ENCODE results near the gene ANO7. TPM values are rescaled to one million over a fixed set of nuclear protein-coding genes. Genes with fewer than 3 reads are reported as not detected.

Gene ANO7
- polyA plus RNA-seq, 1 of the 3 experiments (the other 2 are of a cell fraction), result 0.81 TPM

GRCh38 chr2:241173557-241173956 lies 14.9 kb upstream of the ANO7 start (continued):
- TF ChIP-seq, protein P1, sequence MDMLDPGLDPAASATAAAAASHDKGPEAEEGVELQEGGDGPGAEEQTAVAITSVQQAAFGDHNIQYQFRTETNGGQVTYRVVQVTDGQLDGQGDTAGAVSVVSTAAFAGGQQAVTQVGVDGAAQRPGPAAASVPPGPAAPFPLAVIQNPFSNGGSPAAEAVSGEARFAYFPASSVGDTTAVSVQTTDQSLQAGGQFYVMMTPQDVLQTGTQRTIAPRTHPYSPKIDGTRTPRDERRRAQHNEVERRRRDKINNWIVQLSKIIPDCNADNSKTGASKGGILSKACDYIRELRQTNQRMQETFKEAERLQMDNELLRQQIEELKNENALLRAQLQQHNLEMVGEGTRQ (IDR thresholded peaks at IDR 0.05; ENCODE audit: borderline replicate concordance, low read depth, low read length), result no peak
- TF ChIP-seq RFX5 (IDR thresholded peaks at IDR 0.05; ENCODE audit: low read length) (no peak), RXRA (IDR thresholded peaks at IDR 0.05; ENCODE audit: borderline replicate concordance, low read depth) (no peak)

DNA sequence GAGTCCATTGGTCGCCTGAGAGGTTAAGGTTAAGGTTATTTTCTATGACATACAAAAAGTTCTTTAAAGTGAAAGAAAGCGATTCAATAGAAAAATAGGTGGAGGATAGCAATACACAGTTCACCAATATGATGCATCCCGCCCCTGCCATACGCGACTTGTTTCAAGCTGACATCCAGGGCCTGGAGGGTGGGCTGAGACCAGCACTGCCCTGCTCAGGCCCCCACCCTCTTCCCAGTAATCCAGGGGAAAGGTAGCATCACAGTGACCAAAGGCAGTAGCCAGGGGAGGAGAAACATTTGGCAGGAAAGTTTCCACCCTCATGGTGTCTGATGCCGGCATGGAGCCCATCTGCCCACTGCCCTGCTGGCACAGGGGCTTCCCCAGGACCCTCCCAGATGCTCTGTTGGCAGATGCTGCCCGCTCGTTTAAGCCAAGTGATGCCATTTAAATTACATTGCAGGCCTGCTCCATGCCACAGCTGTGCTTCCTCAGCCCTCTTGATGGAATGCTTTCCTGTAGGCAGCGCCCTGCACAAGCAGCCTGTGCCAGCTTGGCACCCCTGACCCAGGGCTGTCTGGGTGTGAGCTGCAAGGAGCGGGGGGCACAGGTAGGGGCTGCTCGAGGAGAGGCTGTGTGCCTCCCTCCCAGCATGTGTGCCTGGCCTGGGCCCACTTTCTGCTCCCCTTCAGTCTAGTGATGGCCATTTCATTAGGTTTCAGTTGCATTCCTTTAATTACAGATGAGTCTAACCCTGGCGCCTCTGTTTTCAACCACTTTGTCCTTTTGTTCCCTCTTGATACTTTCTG lies 10.7 kb upstream of the ANO7 start:
- no peaks in the 10 kb centered on the region for H3K79me2 ChIP-seq (ENCODE audit: insufficient read depth)
- peaks cover 3 to 5% of the 10 kb centered on the region in 2 experiments for H3K36me3 ChIP-seq (replicated peaks in 1 of 2; ENCODE audit: control insufficient read depth in 1 of 2, insufficient read depth in 2 of 2, low read length in 1 of 2)
- TF ChIP-seq TAF1 (IDR thresholded peaks at IDR 0.05; ENCODE audit: borderline replicate concordance, low read depth, low read length) (no peak), RAD21 (IDR thresholded peaks at IDR 0.05; ENCODE audit: low read length) (no peak), ELF1 (IDR thresholded peaks at IDR 0.05) (no peak), RCOR1 (IDR thresholded peaks at IDR 0.05; ENCODE audit: low read length) (no peak), RFX5 (IDR thresholded peaks at IDR 0.05; ENCODE audit: low read length) (no peak), NRF1 (IDR thresholded peaks at IDR 0.05; ENCODE audit: low read depth, low read length) (no peak), JUND (IDR thresholded peaks at IDR 0.05) (no peak), SIN3A (IDR thresholded peaks at IDR 0.05; ENCODE audit: borderline replicate concordance, low read depth, low read length) (no peak)
- POLR2A ChIA-PET, result no interaction called here
- H3K27ac ChIP-seq (ENCODE audit: low read depth in 2 of 2, low read length in 1 of 2), result no peak overlapping the region
- H3K9ac ChIP-seq, result no peak overlapping the region
- H3K4me3 ChIP-seq (ENCODE audit: low read depth in 2 of 2, low read length in 1 of 2), result no peak overlapping the region
- no peak overlapping the region for H2AFZ ChIP-seq (ENCODE audit: low read depth)
- H3K27me3 ChIP-seq (ENCODE audit: insufficient read depth), result no peaks in the 10 kb centered on the region
- no peaks in the 10 kb centered on the region for H4K20me1 ChIP-seq (ENCODE audit: insufficient read depth)
- peaks cover 0 to 5% of the 10 kb centered on the region in 2 experiments; a peak in 1 of 4 replicates for H3K4me1 ChIP-seq (ENCODE audit: control insufficient read depth in 1 of 2, insufficient read depth in 2 of 2, low read depth in 1 of 2, low read length in 1 of 2)
- no peaks in the 10 kb centered on the region for H3K9me2 ChIP-seq
- CTCF ChIA-PET, result no interaction called here
- no peaks in the 10 kb centered on the region for H3K9me3 ChIP-seq
- no peak overlapping the region for H3K4me2 ChIP-seq
- no peak for DNase-seq
- 95% methylated on average over 9 of the region's 12 CpGs for WGBS (ENCODE audit: low lambda C conversion rate)
- no peaks in the 10 kb centered on the region for H3F3A ChIP-seq (replicated peaks; ENCODE audit: insufficient read depth)

GRCh38 chr2:241178961-241179360 lies 9.5 kb upstream of the ANO7 start:
- Histone ChIP-seq H3F3A (replicated peaks; ENCODE audit: insufficient read depth) (no peaks in the 10 kb centered on the region), H3K9ac (no peak overlapping the region), H3K9me2 (no peaks in the 10 kb centered on the region), H3K36me3 (replicated peaks in 1 of 2; ENCODE audit: control insufficient read depth in 1 of 2, insufficient read depth in 2 of 2, low read length in 1 of 2) (peaks cover 5 to 6% of the 10 kb centered on the region in 2 experiments), H3K27ac (ENCODE audit: low read depth in 2 of 2, low read length in 1 of 2) (no peak overlapping the region), H3K4me2 (no peak overlapping the region), H3K79me2 (ENCODE audit: insufficient read depth) (no peaks in the 10 kb centered on the region), H2AFZ (ENCODE audit: low read depth) (no peak overlapping the region), H4K20me1 (ENCODE audit: insufficient read depth) (no peaks in the 10 kb centered on the region), H3K4me3 (ENCODE audit: low read depth in 2 of 2, low read length in 1 of 2) (no peak overlapping the region), H3K27me3 (ENCODE audit: insufficient read depth) (no peaks in the 10 kb centered on the region), H3K9me3 (no peaks in the 10 kb centered on the region), H3K4me1 (ENCODE audit: control insufficient read depth in 1 of 2, insufficient read depth in 2 of 2, low read depth in 1 of 2, low read length in 1 of 2) (peaks cover 0 to 5% of the 10 kb centered on the region in 2 experiments; a peak in 1 of 4 replicates)
- POLR2A ChIA-PET, result interaction anchor here (0.6 kb wide), 1 partner anchor 288 kb away, joined by 3 read pairs; no protein-coding TSS in a partner anchor
- TF ChIP-seq CHD2 (IDR thresholded peaks at IDR 0.05; ENCODE audit: low read length, partially characterized antibody) (no peak), GATA2 (CRISPR knock-in tag; IDR thresholded peaks at IDR 0.05) (no peak), MEF2A (IDR thresholded peaks at IDR 0.05; ENCODE audit: borderline replicate concordance, low read depth) (no peak), RXRA (IDR thresholded peaks at IDR 0.05; ENCODE audit: borderline replicate concordance, low read depth) (no peak)
- TF ChIP-seq, protein P1 (IDR thresholded peaks at IDR 0.05; ENCODE audit: borderline replicate concordance, low read depth, low read length), result no peak
- CTCF ChIA-PET, result interaction anchor here (1.2 to 1.3 kb wide), 2 partner anchors 47 to 339 kb away, joined by 3 read pairs; no protein-coding TSS in a partner anchor
- no peak for DNase-seq
- WGBS (ENCODE audit: low lambda C conversion rate), result 78% methylated on average over 4 of the region's 4 CpGs

Measured in SK-N-SH (cell line).